Heart left ventricle (tissue), 13 donors: ENCODE data around the gene CDH10.

Experiments
- POLR2A ChIP-seq, 2 donors: fragments of 450-650 bp; IDR thresholded peaks; one replicate each; pipeline ENCODE4 v1.6.1; 2017; ENCODE audit warnings: antibody characterized with exemption in 2 of 2, mild to moderate bottlenecking in 2 of 2, moderate library complexity in 2 of 2
- TF ChIP-seq, protein P1 (sequence below), 12 donors: fragments of 200-600 bp; sonication (generic) in 4 of 12; IDR thresholded peaks; one replicate each; pipeline versions ENCODE4 v1.5.0 to v1.8.0; 2018 to 2022; ENCODE audit warnings: antibody characterized with exemption in 12 of 12, mild to moderate bottlenecking in 5 of 12
- donor health status: ischemic (EF 13 %, LVEDD 7.1; RV severe dilation, severe dysfunction).
- donor health status: DM: no; HTN: yes; CAD: no.
- donor health status: DM: no; HTN: no; CAD: no.
- donor health status: ischemic (EF 25% LVEDD 6.9; RV normal size, moderate dysfunction).
- donor health status: ischemic (EF 25% LVEDD 5.7; RV mildly dilated, moderate dysfunction).
- donor health status: ischemic (EF 35%, LVEDD 5.7; RV mildly dilated, moderate dysfunction).
- donor health status: nonischemic (EF 11% LVEDD 7.7; RV severe dilation, severe dysfunction).
- donor health status: DM: yes; HTN: yes; CAD: no.
- donor health status: PGD.
- donor health status: ischemic (EF 29% LVEDD 5.4; RV normal size, mild dysfunction).
- donor health status: nonischemic (EF 23%, LVEDD 6.1; RV moderate dilation, normal function).

DNA sequence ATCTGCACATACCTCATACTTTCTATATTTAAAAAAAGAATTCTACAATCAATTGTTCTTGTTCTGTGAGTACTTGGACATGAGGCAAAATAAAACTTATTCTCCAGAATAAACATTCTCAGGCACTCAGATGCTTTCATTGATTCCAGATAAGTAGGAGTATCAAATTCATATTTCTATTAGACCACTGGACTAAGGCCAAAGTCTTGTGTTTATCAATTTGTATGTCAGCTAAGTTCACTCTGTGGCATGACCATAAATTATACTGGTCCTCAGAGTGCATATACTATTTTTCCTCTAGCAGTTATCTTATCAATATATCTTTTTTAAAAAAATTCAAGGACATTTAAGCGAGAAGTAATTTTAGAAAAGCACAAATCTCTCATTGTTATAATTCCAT is 28.2 kb downstream of the CDH10 start:
- TF ChIP-seq, protein P1, sequence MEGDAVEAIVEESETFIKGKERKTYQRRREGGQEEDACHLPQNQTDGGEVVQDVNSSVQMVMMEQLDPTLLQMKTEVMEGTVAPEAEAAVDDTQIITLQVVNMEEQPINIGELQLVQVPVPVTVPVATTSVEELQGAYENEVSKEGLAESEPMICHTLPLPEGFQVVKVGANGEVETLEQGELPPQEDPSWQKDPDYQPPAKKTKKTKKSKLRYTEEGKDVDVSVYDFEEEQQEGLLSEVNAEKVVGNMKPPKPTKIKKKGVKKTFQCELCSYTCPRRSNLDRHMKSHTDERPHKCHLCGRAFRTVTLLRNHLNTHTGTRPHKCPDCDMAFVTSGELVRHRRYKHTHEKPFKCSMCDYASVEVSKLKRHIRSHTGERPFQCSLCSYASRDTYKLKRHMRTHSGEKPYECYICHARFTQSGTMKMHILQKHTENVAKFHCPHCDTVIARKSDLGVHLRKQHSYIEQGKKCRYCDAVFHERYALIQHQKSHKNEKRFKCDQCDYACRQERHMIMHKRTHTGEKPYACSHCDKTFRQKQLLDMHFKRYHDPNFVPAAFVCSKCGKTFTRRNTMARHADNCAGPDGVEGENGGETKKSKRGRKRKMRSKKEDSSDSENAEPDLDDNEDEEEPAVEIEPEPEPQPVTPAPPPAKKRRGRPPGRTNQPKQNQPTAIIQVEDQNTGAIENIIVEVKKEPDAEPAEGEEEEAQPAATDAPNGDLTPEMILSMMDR (IDR thresholded peaks at IDR 0.05): no peak
- no peak for TF ChIP-seq POLR2A (IDR thresholded peaks at IDR 0.05)
